ENCODE measurements around the gene LGR6.

DNA sequence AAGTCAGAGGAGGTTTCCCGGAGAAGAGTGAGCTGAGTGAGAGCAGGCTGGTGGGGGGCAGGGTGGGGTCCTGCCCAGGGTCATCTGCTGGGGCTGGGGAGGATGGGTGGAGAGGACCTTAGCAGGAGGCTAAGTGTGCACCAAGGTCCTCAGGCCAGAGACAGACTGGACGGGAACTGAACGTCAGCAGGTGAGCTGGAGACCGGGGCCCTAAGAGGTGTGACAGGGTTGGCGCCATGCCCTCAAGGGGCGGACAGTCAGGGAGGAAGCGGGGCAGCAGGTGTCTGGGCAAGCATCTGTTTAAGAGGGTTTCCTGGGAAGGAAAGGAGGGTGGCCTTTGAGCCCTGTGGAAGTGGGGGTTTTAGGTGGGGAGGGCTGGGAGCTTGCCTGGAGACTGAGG lies 19.6 kb upstream of the LGR6 start:
- TF ChIP-seq, protein P1, sequence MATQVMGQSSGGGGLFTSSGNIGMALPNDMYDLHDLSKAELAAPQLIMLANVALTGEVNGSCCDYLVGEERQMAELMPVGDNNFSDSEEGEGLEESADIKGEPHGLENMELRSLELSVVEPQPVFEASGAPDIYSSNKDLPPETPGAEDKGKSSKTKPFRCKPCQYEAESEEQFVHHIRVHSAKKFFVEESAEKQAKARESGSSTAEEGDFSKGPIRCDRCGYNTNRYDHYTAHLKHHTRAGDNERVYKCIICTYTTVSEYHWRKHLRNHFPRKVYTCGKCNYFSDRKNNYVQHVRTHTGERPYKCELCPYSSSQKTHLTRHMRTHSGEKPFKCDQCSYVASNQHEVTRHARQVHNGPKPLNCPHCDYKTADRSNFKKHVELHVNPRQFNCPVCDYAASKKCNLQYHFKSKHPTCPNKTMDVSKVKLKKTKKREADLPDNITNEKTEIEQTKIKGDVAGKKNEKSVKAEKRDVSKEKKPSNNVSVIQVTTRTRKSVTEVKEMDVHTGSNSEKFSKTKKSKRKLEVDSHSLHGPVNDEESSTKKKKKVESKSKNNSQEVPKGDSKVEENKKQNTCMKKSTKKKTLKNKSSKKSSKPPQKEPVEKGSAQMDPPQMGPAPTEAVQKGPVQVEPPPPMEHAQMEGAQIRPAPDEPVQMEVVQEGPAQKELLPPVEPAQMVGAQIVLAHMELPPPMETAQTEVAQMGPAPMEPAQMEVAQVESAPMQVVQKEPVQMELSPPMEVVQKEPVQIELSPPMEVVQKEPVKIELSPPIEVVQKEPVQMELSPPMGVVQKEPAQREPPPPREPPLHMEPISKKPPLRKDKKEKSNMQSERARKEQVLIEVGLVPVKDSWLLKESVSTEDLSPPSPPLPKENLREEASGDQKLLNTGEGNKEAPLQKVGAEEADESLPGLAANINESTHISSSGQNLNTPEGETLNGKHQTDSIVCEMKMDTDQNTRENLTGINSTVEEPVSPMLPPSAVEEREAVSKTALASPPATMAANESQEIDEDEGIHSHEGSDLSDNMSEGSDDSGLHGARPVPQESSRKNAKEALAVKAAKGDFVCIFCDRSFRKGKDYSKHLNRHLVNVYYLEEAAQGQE (IDR thresholded peaks at IDR 0.05; ENCODE audit: insufficient read depth in 1 of 2, low read depth in 2 of 2, low read length in 2 of 2), result no peak
- TF ChIP-seq POLR2AphosphoS5 (IDR thresholded peaks at IDR 0.05; ENCODE audit: low read depth, low read length), result no peak
- no peak for TF ChIP-seq SIN3A (IDR thresholded peaks at IDR 0.05; ENCODE audit: borderline replicate concordance, insufficient read depth, low read length)

Measured in PFSK-1 (cell line).